ENCODE measurements around the gene TCTA. TPM values are rescaled to one million over a fixed set of nuclear protein-coding genes. Genes with fewer than 3 reads are reported as not detected.
A peak's percentile ranks its signal among the peaks of the same experiment; 100 is the strongest.
"Not testable (repeated sequence)": the region's sequence is repeated elsewhere in the genome, so short reads cannot be mapped to it uniquely, and the experiment has no call there.

The TCTA gene
- 14.8 and 32.6 TPM in 2 replicates for total RNA-seq

DNA sequence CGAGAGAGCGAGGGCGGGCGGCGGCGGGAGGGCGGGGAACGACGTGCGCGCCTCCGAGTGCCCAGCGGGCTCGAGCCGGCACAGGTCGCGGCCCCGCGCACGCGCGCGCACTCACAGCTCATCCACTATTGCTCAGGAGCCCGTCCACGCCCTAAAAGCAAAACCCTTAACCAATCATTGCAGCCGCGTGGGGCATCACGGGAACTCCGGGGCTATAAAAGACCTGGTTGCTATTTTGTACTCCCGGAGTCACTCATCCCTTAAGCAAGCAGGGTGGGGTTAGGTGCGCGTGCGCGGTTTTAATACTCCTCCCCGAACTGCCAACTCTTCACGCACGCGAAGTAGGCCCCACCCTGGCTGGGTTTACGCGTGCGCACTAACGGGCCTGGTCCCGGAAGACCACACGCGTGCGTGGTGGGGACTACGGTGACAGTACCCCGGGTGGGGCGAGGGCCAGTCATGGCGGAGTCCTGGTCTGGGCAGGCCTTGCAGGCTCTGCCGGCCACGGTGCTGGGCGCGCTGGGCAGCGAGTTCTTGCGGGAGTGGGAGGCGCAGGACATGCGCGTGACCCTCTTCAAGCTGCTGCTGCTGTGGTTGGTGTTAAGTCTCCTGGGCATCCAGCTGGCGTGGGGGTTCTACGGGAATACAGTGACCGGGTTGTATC lies at the start of gene TCTA, which contains the start of gene RHOA:
TSS of gene TCTA (plus strand) at position 456 of the 664 bp plus-strand sequence. CDS start at position 460, 4 bp downstream.
TSS of gene RHOA (minus strand) at position 9 of the 664 bp plus-strand sequence. CDS start 36,387 bp downstream, outside the sequence.
- DNase-seq (ENCODE audit: low read depth): peak; percentile 99

DNA sequence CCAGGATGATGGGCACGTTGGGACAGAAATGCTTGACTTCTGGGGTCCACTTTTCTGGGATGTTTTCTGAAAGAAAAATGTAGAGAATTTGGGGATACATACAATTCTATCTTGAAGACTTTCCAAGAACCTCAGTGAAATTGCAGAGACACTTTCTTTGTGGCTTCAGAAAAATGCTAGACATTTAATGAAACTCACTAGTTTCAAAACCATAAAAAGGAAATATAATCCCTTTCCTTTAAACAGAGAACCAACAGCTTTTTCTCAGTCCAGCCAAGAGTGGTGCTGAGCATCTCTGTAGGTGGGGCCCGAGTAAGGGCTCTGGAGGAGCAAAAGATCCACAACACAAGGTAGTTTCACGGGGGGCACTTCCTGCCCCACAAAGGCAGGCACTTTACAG lies 49.7 kb upstream of the TCTA start:
- DNase-seq (ENCODE audit: low read depth): no peak

GRCh38 chr3:49370585-49371290 lies 41.5 kb upstream of the TCTA start:
- no peak for DNase-seq (ENCODE audit: low read depth)

DNA sequence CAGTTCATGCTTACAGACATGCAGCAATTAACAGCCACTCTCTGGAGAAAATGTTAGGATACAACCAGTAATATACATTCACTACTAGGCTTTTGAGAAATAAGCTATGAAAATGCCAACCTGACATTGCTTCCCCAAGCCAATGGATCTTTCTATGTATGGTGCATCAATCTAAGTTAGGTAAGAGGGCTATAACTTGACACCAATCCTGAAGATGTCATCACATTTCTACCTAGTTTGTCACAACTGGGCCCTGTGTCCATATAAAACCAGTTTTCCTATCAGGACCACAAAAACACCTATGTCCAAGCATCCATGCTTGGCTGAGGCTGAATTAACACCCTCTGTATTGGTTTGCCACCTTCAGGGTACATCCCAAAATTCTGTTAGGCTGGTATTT lies 40.3 kb upstream of the TCTA start:
- DNase-seq (ENCODE audit: low read depth): no peak

DNA sequence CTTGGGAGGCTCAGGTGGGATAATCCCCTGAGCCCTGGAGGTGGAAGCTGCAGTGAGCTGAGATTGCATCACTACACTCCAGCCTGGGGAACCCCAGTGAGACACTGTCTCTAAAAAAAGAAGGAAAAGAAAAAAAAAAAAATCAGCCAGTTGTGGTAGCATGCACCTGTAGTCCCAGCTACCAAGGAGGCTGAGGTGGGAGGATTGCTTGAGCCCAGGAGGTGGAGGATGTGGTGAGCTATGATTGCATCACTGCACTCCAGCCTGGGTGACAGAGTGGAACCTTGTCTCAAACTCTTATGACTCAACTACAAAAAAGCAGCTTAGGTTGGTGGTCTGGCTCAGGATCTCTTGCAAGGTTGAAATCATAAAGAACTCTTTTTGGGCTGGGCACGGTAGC lies 34.7 kb upstream of the TCTA start:
- peak; percentile 60 for DNase-seq (ENCODE audit: low read depth)

GRCh38 chr3:49378249-49378895 lies 33.9 kb upstream of the TCTA start:
- DNase-seq (ENCODE audit: low read depth): no peak

DNA sequence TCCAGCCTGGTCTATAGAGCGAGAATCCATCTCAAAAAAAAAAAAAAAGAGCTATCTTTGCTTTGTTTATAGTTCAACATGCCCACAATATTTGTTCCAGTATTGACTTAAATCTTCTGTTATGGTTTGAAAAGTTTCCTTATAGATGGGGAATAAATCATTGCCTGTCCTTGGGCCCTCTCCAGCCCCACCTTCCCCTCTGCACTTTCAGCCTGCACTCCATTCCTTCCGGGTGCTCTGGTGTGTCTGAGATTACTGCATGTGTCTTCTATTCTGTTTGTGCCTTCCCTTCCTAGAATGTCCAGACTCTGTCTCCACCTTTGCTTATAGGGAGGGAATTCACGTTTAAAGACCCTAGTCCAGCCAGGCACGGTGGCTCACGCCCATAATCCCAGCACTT lies 28.8 kb upstream of the TCTA start:
- DNase-seq (ENCODE audit: low read depth): no peak

DNA sequence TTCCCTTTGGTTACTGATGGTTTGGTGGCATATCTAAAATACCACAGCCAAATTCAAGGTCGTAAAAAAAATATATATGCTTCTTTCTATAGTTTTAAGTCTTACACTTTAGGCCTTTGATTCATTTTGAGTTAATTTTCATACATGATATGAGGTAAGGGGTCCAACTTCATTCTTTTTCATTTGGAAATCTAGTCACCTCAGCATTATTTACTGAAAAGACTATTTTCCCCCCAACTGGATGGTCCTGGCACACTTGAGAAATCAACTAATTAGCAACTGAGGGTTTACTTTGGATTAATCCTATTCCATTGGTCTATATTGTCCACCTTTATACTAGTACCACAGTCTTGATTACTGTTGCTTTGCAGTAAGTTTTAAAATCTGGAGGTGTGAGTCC lies 26.6 kb upstream of the TCTA start:
- no peak for DNase-seq (ENCODE audit: low read depth)

- DNase-seq (ENCODE audit: low read depth): no peak
These were observed 26.0 kb upstream of the TCTA start for GRCh38 chr3:49386056-49386756.

DNA sequence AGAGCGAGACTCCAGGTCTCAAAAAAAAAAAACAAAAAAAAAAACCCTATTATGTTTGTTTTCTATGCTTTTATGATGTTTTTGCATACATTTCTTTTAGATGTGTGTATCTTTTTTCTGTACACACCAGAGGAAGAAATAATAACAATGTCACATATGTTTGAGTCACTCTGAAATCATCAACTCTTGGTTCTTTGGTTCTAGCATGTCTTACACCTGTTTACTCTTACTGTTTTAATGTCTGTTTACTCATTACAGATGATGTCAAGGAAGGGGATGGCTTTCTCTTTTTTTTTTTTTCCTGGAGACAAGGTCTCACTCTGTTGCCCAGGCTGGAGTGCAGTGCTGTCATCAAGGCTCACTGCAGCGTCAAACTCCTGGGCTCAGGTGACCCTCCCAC lies 24.5 kb upstream of the TCTA start:
- peak; percentile 57 for DNase-seq (ENCODE audit: low read depth)

DNA sequence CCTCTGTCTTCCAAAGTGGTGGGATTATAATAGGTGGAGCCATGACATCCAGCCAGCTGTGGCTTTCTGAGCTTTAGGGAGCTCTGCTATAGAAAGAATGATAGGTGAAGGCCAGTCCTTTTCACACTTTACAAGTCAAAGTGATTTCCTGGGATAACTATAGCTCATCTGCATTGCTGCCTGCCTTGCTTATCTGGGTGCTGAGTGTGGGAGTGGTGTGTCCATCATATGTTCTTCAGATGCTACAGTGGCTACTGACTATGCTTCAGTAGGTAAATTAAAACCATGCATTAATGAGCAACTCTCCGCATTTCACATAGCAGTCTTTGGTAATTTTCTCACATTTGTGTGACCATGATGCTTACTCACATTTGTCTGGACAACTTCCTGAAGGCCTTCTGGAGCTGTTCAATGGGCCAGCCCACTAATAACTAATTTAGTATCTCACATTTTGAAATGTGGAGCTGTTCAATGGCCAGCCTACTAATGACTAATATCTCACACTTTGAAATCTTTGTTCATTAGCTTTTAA lies 23.9 kb upstream of the TCTA start:
- peak; percentile 27 for DNase-seq (ENCODE audit: low read depth)

DNA sequence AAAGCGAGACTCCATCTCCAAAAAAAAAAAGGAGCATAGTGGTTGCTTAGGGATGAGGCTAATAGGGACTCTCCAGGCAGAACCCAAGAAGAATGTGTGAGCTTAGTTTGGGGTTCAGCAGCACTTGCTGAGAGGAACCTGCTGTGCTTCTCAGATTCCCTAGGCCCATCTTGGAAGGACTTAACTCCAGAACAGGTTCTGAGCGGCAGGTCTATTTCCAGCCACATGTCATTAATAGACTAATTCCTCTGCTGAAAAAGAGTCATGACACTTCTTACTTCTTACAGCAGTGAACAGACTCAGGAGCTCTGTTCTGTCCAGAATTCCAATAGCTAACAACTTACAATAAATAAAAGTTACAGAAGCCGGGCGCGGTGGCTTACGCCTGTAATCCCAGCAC lies 22.9 kb upstream of the TCTA start:
- no peak for DNase-seq (ENCODE audit: low read depth)

- DNase-seq (ENCODE audit: low read depth): not testable (repeated sequence)
These were observed 20.9 kb upstream of the TCTA start for GRCh38 chr3:49391310-49391709.

GRCh38 chr3:49397470-49397869 lies 14.8 kb upstream of the TCTA start:
- DNase-seq (ENCODE audit: low read depth): no peak

DNA sequence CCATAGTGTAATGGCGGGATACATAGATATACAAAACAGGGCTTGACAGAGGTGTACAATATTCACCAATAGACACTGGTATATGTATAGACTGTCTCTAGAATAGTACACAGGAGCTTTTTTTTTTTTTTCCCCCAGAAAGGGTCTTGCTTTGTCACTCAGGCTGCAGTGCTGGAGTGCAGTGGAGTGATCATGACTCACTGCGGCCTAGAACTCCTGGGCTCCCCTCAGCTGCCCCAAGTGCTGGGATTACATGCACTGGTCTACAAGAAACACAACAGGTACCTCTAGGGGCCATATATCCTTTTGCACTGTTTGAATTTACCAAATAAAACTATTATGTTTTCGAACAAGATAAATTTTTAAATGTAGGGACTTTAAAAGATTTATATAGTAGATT lies 12.8 kb upstream of the TCTA start:
- peak; percentile 29 for DNase-seq (ENCODE audit: low read depth)

- DNase-seq (ENCODE audit: low read depth): no peak
These were observed 10.5 kb upstream of the TCTA start for GRCh38 chr3:49401766-49402165.

DNA sequence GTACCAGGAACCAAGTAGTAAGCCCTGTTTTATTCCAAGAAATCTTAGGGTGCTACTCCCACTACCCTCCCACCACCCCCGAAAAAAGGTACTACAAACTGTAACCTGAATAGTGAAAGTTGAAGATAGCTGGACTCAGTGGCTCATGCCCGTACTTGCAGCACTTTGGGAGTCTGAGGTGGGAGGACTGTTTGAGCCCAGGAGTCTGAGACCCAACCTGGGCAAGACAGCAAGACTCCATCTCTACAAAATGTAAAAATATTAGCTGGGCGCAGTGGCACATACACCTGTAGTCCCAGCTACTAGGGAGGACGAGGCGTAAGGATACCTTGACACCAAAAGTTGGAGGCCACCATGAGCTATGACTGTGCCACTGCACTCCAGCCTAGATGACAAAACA lies 8.3 kb upstream of the TCTA start:
- DNase-seq (ENCODE audit: low read depth): no peak

GRCh38 chr3:49405570-49405969 lies 6.7 kb upstream of the TCTA start:
- DNase-seq (ENCODE audit: low read depth): not testable (repeated sequence)

DNA sequence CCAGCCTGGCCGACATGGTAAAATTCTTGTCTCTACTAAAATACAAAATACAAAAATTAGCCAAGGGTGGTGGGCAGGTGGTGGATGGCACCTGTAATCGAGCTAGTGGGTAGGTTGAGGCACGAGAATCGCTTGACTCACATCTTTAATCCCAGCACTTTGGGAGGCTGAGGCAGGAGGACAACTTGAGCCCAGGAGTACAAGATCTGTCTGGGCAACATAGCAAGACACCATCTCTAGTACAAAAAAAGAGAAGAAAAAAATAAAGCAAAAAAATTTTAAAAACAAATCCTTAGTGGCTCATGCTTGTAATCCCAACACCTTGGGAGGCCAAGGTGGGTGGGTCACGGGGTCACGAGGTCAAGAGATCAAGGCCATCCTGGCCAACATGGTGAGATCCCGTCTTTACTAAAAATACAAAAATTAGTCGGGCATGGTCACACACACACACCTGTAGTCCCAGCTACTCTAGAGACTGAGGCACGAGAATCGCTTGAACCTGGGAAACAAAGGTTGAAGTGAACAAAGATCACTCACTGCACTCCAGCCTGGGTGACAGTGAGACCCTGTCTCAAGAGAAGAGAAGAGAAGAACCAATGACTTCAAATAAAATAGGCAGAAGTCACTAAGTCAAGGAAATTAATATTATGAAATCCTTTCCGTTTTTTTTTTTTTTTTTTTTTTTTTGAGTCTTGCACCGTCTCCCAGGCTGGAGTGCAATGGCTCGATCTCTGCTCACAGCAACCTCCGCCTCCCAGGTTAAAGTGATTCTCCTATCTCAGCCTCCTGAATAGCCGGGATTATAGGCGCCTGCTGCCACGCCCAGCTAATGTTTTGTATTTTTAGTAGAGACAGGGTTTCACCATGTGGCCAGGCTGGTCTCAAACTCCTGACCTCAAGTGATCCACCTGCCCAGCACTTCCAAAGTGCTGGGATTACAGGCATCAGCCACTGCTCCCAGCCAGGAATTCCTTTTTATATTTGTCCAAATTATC lies 5.4 kb upstream of the TCTA start:
- no peak for DNase-seq (ENCODE audit: low read depth)

DNA sequence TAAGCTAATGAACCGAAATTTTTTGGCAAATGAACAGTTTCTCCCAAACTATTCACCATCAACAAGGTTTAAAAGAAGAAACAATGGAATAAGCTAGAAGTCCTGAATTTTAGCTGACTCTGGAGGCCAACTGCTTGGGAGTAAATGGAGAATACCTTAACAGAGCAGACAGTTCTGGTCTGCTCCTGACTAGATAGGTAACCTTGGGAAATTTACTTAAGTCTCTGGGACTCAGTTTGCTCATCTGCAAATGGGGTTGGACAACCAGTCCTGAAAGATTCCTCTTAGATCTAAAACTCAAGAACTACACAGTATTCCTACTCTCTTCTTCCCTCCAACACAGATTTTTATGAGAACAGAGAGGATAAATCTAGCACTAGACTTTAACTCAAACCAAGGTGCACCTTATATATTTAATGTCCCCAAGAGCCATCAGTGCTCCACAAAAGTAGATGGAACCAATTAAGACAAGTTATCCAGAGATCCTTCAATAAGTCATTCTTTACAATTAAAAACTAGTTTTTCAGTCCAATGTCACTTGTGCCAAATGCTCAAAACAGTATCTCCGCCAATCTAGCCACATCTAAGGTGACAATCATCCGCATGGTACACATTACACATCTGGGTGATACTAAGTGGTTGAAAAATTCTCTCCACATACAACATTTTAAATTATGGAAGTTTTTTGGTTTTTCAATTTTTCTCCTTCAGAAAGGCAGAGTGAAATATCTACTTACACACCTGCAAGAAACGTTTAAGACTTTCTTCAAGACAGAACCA lies 2.0 kb upstream of the TCTA start:
- DNase-seq (ENCODE audit: low read depth): no peak

All from renal cortical epithelial cell (primary cell).